SW480 (cell line): ENCODE results near the gene MAGI2.

Source experiments
- DNase-seq: peaks from one replicate; pipeline ENCODE4 v3.0.0-alpha.2; 2016; ENCODE audit warnings: low spot score

Gene MAGI2

DNA sequence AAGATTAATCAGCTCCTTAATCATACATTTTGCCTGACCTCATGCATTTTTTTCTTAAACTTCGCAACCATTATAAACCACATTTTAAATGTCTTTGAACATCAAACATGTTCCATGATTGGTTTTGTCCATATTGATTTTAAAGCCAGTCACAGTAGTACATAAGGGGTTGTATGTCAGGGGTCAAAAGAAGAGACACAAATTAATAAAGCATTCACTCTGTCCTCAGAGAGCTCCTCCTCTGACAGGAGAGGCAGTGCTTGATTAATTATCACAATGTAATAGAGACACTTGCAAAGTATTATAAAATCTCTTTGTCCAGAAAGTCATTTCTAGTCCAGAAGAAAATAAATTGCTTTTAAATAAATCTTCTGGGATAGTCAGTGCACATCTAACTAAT lies 195.5 kb downstream of the MAGI2 start:
- DNase-seq: no peak

DNA sequence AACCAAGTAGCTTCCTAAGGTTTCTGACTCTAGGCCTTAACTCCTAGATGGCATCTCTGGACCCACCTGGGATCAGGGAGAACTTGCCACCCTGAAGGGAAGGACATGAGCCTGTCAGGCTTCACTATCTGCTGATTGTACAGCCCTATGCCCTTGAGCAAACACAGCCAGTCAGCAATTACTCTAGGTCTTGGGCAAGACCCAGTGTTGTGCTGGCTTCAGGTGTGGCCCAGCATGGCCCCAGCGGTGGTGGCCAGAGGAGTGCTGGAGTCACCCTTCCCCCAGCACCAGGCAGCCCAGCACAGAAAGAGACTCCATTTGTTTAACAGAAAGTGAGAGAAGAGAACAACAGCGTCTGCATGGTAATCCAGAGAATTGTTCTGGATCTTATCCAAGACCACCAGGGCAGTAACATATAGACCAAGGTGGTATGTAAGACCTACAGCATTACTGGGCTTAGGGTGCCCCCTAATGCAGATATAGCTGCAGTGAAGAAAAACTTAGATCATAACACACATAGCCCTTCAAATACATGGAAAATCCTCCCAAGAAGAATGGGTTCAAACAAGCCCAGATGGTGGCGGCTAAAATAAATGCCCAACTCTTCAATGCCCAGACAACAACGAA lies 207.7 kb downstream of the MAGI2 start:
- DNase-seq: no peak

DNA sequence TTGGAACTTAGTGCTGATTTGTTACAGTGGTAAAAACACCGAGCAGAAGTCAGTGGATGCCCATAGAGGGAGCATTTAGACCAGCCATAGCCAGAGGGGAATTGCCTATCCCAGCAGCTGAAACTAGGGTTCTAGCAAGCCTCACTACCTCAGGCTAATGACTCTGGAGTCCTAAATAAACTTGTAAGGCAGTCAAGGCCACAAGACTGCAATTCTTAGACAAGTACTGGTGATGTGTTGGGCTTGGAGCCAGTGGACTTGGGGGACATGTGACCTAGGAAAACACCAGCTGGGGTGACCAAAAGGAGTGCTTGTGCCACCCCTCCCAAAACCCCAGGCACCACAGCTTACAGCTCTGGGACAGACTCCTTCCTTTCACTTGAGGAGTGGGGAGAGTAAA lies 209.0 kb downstream of the MAGI2 start:
- no peak for DNase-seq

DNA sequence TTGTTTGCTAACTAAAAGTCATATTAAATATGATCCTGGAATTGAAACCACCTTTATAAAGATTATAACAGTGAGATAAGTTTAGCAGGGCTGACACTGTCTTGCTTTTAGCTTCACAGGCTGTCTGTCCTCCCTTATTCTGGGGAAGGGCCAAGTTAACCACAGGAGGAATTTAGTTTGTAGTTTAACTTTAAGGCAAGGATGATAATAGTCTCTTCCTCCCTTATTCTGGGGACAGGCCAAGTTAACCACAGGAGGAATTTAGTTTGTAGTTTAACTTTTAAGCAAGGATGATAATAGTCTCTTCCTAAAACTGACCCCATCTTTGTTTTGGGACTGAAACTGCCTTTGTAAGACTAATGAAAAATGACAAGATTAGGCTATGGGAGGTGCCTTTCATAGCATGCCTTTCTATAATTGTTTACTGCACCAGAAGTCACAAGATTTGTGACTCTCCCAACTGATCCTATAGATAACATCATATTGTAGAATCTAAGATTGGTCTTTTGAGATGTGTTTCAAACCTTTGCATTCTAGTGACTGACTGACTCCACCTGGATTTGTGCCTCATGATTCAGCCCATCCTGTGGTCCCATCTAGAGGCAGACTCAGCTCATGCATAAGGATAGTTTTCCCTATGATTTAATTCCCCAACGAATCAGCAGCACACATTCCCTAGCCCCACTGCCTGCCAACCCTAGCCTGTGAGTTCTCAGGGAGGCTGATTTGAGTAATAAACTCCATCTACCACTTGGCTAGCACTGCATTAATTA lies 212.0 kb downstream of the MAGI2 start:
- no peak for DNase-seq

DNA sequence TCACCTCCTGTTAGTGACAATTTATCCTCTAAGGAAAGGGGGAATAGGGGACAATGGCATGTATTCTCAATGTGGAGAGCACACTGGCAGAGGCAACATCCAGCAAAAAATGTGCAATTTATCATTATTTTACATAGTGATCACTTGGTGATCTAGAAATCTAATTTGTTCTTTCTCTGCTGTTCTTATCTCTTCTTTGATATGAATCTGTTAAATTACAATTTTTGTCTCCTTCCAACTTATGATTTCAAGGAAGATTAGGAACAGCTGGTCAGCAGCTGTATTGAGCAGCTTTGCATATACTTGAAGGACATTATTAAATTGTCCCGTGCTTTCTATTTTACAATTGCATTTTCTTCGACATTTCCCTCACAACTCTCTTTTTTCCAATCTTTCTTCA lies 213.1 kb downstream of the MAGI2 start:
- no peak for DNase-seq

DNA sequence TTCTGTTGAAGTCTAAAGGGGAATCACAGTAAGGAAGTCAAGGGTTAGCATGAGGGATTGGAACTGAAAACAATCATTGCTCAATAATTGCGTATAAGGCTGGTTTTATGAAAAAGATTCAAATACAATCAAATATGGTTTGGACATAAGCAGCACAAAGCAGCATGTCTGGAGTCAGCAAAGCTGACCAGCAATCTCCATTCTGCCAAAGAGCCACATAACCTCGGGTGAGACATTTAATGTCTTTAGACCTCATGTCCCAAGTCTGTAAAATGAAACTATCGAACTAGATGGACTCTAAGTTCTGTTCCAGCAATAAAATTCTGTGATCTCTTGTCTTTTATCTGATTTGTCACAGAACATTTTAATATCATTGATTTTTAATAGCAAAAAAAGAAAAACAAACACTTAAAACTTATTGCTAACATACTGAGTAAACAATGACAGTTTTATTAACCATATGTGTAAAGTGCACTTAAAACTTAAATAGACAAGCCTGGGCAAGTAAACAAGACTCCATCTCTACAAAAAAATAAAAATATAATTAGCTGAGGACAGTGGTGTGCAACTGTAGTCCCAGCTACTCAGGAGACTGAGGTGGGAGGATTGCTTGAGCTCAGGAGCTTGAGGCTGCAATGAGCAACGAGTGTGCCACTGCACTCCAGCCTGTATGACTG lies 217.0 kb downstream of the MAGI2 start:
- DNase-seq: no peak

DNA sequence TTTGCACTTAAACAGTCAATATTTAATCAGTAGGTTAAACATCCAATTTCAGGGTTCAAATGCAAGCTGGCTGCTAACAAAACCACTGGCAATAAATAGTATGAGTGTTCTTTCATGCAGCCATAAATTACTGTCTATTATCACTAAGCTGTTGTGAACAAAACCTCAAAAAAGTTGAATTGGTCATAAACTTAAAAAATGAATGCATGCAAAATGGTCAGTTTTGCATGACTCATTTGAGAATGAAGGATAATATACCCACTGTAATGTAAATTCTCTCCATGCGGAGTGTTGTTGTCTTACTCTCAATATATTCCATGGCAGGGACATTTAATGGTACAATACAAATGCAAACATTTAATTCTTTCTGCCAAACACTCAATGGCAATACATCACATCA lies 226.4 kb downstream of the MAGI2 start:
- peak; percentile 12 for DNase-seq

DNA sequence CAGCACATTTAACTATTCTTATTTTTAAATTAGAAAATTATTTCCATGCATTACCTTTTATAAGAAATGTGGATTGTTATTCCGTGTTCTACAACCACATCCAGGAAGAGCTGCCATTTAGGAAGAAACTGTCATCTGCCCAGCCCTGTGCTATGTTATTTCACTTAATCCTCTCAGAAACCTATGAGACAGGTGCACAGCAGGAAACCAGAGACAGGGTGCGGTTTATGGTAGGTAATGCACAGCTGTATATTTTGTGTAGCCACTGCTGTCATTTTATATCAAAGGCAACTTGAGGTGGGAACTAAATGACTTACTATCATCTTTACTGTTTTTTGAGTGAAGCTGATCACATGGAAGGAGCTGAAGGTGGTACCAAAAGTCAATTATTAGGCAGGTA lies 232.3 kb downstream of the MAGI2 start:
- DNase-seq: peak; percentile 29

DNA sequence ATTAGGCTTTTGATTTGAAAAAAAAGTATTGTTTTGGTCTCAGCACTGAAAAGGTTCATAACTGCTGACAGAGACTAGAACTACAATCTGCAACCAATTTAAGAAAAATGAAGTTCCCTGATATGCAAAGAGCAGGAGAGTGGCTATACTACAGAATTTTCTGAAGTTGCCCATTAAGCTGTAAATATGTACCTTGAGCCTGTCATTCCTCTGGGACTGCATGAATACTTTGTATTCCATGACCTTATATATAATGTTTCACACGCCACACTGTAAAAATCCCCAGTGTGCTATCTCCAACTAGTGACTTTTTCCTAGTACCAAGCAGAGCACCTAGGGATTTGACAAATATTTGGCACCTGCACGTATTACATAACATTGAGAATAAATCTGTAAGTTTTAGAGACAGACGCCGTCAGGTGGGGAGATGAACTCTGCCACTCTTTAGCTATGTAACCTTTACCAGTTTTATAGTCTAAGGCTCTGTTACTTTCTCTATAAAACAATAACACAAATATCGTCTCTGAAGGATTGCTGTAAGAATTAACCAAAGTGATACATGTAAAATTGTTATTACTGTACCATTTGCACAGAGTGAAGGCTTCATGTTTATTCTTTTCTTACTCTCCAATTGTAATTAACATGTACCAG lies 235.4 kb downstream of the MAGI2 start:
- DNase-seq: no peak

DNA sequence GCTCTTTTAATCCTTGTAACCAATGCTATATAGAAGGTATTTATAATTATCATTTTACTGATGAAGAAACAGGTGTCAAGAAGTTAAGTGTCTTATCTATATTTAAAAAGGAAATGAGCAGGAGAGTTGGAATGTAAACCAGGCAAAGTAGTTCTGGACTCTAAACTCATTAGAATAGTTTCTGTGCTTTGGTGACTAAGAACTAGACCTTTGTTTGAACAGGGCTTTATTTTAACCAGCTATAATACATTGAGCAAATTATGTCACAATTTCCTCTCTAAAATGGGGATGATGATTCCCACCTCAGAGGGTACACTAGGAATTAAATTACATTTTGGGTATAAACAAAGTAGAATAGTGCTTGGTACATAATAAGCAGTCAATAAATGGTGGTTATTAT lies 236.0 kb downstream of the MAGI2 start:
- DNase-seq: peak; percentile 19

DNA sequence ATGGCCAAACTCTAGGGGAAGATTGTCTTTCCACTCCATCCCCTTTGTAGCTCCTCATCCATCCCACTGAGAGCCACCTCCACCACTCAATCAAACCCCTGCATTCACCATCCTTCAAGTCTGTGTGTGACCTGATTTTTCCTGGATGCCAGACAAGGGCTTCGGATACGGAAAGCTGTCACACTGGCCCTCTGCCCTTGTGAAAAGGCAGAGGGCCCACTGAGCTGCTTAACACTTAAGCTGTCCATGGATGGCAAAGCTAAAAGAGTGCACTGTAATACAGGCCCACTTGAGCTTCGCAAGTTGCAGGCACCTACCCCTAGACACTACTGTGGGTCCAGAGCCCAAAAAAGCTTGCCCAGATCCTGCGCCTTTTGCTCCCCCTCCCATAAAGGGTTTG lies 237.2 kb downstream of the MAGI2 start:
- no peak for DNase-seq

DNA sequence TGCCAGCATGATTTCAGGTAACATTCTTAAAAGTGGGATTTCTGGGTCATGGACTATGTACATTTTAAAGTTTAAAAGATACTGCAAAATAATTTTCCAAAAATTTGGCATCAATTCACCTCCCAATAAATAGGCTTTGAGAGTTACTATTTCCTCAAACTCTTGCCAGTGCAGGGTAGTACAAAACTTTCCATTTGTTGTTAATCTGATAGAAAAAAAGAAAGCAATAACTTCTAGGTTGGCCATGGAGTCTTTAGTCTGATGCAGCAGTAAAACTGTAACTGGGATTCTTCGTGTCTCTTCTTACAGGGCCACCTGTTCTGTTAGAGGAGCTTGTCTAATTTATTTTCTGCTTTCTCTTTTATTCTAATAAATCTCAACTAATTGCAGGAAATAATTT lies 241.1 kb downstream of the MAGI2 start:
- no peak for DNase-seq

DNA sequence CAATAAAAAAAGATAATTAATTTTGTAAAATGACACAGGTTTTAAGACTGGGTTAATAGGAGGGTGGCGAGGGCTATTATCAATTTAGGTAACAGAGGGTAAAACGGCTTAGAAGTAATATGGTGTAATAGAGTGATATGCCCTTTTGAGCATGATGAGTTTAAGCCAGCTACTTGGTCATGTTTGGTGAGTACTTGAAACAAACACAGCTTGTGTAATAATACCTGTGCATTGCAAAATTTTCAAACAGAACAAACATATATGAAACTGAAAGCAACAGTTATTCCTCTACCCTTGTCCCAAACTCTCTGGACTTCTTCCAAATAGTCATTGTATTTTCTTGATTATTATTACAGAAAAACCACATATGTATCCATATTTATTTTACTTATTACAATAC lies 241.7 kb downstream of the MAGI2 start:
- no peak for DNase-seq

DNA sequence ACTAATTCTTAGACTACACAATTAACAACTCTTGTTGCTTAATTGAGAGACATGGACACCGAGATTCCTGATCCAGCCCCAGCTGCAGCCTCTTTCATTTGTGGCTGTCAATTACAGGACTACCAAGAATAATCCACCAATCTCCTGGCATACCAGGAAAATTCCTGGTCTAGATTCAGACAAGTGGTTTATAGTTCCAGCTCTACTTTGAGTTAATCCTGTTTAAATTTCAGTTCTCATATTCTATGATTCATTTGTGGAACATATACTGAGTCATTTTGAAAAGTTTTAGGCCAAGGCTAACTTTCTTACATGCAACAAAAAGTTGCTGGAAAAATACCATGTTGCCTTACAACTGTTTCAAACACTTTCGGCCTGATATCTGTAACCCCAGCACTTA lies 253.5 kb downstream of the MAGI2 start:
- DNase-seq: no peak

DNA sequence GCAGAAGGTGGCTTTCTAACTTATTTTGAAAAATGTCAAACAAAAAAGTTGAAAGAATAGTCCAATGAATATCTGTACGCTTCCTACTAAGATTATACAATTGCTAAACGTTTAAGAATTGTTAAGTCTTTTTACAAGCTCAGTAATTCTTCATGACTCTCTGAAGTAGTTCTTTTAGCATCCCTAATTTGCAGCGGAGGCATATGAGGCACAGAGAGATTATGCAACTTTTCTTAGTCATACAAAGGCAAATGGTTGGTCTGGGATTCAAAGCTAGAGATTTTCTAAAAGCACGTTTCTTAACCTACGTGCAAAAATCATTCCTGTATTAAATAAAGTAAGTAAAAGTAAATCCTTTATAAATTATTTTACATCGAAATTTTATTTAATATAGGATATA lies 254.2 kb downstream of the MAGI2 start:
- DNase-seq: no peak

DNA sequence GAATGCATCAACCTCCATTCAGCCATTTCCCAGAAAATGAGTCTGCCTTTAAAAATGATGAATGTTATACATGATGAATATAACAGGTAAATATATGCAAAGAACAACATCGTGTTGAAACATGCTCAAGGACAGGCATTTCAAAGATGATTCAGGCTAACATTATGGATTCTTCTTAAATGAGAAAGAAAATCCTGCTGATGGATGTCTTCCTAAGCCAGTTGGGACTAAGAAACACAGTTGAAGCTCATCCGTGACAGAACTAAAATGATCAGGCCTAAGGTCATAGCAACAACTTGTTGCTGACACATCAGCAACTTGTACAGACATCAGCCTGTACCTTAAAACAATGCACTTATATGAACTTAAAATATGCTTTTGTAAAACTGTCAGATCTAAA lies 267.9 kb downstream of the MAGI2 start:
- no peak for DNase-seq

DNA sequence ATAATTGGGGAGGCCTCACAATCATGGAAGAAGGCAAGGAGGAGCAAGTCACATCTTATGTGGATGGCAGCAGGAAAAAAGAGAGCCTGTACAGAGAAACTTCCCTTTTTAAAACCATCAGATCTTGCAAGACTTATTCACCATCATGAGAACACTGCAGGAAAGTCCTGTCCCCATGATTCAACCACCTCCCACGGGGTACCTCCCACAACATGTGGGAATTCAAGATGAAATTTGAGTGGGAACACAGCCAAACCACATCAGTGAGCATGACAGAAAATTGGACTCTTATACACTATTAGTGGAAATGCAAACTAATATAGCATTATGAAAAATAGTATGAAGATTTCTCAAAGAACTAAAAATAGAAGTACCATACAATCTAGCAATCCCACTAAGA lies 271.2 kb downstream of the MAGI2 start:
- DNase-seq: no peak

DNA sequence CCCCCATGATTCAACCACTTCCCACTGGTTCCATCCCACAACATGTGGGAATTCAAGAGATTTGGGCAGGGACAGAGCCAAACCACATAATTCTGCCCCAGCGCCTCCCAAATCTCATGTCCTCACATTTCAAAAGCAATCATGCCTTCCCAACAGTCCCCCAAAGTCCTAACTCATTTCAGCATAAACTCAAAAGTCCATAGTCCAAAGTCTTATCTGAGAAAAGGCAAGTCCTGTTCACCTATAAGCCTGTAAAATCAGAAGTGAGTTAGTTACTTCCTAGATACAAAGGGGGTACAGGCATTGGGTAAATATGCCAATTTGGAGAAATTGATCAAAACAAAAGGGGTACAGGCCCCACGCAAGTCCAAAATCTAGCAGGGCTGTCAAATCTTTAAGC lies 272.9 kb downstream of the MAGI2 start:
- DNase-seq: no peak

DNA sequence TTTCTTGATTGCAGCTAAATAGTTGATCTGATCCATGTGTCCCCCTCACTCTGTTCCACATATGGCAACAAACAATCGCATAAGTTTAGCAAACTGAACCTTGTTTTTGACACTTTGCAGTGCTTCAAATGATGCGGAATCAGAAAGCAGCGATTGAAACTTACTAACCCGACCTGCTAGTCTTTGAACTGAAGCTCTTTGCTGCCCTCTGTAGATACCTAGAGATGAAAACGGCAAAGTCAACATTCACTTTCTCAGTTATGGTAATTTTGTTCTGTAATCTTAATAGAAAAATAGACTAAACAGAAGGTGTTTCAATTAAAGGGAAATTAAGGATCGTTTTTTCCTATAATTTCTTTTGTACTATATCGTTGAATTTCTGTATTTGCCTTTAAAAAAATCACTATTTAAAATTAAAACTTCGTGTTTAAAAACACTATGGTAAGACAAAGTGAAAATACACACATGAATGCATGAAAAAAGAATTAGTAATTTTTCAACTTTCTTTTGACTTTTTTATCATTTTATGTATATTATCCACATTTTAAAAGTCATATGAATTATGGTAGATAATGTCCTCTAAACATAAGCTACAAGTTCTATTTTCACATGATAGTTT lies 276.5 kb downstream of the MAGI2 start:
- peak; percentile 76 for DNase-seq

DNA sequence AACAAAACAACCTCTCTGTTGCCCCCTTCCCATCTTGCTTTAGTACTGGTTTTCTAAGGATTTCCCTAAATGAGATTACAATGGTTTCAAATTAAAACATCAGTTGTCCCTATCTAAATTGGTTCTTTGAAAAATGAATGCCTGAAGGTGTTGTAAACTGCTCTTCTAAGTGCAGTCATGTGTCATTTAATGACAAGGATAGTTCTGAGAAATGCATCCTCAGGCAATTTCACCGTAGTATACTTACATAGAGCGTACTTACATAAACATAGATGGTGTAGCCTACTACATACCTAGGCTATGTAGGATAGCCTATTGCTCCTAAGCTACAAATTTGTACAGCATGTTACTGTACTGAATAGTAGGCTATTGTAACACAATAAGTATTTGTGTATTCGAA lies 278.1 kb downstream of the MAGI2 start:
- DNase-seq: no peak

DNA sequence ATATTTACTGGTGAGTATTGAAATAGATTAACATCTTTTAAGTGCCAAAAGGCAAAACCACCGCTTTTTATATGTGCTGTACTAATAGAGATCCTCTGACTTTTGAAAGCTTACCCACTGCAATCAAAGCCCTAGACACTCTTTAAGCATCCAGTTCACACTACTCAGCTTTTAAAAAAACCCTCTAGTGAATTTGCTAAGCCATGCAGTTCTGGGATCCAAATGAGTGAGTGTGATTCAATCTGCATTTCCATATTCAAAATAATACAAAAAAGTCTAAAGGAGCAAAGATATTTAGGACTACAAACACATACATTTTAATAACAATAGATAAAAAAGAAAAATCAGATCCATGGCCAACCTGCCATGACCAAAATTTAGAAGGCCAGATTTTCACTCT lies 288.2 kb downstream of the MAGI2 start:
- DNase-seq: no peak

DNA sequence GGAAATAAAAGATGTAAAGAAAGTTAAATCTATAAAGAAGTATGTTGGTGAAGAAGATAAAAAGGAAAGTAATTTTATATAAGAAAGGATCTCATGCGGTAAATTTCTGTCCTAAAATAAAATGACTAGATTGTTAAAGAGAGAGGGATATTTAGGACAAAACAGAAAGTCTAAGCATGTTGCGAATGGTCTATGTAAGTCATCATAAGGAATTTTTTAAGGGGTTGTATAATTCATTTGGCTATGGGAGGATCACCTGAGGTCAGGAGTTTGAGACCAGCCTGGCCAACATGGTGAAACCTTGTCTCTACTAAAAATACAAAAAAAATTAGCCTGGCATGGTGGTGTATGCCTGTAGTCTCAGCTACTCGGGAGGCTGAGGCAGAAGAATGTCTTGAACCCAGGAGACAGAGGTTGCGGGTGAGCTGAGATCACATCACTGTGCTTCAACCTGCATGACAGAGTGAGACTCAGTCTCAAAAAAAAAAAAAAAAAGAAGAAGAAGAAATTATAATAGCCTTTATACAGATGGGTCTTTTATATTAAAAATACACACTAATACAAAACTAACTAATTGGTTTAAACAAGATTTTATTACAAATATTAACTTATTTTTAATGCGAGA lies 294.3 kb downstream of the MAGI2 start:
- DNase-seq: no peak
